Kidney epithelial cell (primary cell): ENCODE measurements around the gene BCAR3. TPM values are rescaled to one million over a fixed set of nuclear protein-coding genes. Genes with fewer than 3 reads are reported as not detected.

ENCODE experiments used
- DNase-seq: peaks from one replicate; pipeline ENCODE4 v3.0.0-alpha.2; 2010; ENCODE audit warnings: low read depth
- H3K27me3 ChIP-seq: 2 replicates; pipeline ENCODE4 v1.6.0; 2011; ENCODE audit warnings: low read length; ENCODE audit not compliant: control insufficient read depth, insufficient read depth
- H3K36me3 ChIP-seq: 2 replicates; pipeline ENCODE4 v1.5.1; 2011; ENCODE audit warnings: low read length; ENCODE audit not compliant: control insufficient read depth, insufficient read depth
- H3K4me3 ChIP-seq: 2 replicates; pipeline ENCODE4 v1.5.1; 2011; ENCODE audit warnings: low read depth, mild to moderate bottlenecking, control low read depth, low read length
- CTCF ChIP-seq: IDR thresholded peaks from 2 replicates; pipeline ENCODE4 v1.5.1; 2011; ENCODE audit warnings: mild to moderate bottlenecking, moderate library complexity, low read length, control low read depth, inconsistent platforms; ENCODE audit not compliant: insufficient read depth, poor library complexity, severe bottlenecking
- total RNA-seq: library from RNA; depleted of rRNA; stranded (reverse); fragments of >200 nt; gene quantifications from 2 replicates; pipeline ENCODE4 v1.2.3, GENCODE V29; 2015

BCAR3 gene
- total RNA-seq, 1 donor from 2014 or later = 93.3 TPM

GRCh38 chr1:93521618-93522017 lies 160.0 kb downstream of the BCAR3 start:
- no peak for TF ChIP-seq CTCF
- H3K4me3 ChIP-seq = no peak overlapping the region
- no peaks in the 10 kb centered on the region for H3K36me3 ChIP-seq
- no peaks in the 10 kb centered on the region for H3K27me3 ChIP-seq
- DNase-seq = no peak

- DNase-seq = no peak
- no peaks in the 10 kb centered on the region for H3K27me3 ChIP-seq
- no peak overlapping the region for H3K4me3 ChIP-seq
- TF ChIP-seq CTCF = no peak
- H3K36me3 ChIP-seq = no peaks in the 10 kb centered on the region
These were observed 162.3 kb downstream of the BCAR3 start for GRCh38 chr1:93519199-93519829.

GRCh38 chr1:93518516-93518915 lies 163.1 kb downstream of the BCAR3 start:
- DNase-seq = no peak
- no peak for TF ChIP-seq CTCF
- Histone ChIP-seq H3K4me3 (no peak overlapping the region), H3K27me3 (no peaks in the 10 kb centered on the region), H3K36me3 (no peaks in the 10 kb centered on the region)

- no peak for DNase-seq
- Histone ChIP-seq H3K4me3 (no peak overlapping the region), H3K27me3 (no peaks in the 10 kb centered on the region), H3K36me3 (no peaks in the 10 kb centered on the region)
- TF ChIP-seq CTCF = no peak
These were observed 165.5 kb downstream of the BCAR3 start for GRCh38 chr1:93516164-93516563.

Other genes starting within 250 kb of the BCAR3 start
- 68.9 and 78.6 TPM in 2 replicates for gene FNBP1L, start 233.7 kb downstream of the BCAR3 start, total RNA-seq
- gene DNTTIP2, start 197.4 kb upstream of the BCAR3 start, total RNA-seq = 46.5 and 48.2 TPM in 2 replicates
- 9.6 and 11.2 TPM in 2 replicates for gene GCLM, start 227.6 kb upstream of the BCAR3 start, total RNA-seq